NOMO-1 (cell line): ENCODE data around the gene TLR5.
"Not testable (repeated sequence)": the region's sequence is repeated elsewhere in the genome, so short reads cannot be mapped to it uniquely, and the experiment has no call there.

Source experiments
- DNase-seq, 2 experiments: peaks; one replicate each; lab custom pipeline; 2025; ENCODE audit not compliant: unreplicated experiment in 2 of 2; lab: John Stamatoyannopoulos, UW

Gene TLR5, protein sequence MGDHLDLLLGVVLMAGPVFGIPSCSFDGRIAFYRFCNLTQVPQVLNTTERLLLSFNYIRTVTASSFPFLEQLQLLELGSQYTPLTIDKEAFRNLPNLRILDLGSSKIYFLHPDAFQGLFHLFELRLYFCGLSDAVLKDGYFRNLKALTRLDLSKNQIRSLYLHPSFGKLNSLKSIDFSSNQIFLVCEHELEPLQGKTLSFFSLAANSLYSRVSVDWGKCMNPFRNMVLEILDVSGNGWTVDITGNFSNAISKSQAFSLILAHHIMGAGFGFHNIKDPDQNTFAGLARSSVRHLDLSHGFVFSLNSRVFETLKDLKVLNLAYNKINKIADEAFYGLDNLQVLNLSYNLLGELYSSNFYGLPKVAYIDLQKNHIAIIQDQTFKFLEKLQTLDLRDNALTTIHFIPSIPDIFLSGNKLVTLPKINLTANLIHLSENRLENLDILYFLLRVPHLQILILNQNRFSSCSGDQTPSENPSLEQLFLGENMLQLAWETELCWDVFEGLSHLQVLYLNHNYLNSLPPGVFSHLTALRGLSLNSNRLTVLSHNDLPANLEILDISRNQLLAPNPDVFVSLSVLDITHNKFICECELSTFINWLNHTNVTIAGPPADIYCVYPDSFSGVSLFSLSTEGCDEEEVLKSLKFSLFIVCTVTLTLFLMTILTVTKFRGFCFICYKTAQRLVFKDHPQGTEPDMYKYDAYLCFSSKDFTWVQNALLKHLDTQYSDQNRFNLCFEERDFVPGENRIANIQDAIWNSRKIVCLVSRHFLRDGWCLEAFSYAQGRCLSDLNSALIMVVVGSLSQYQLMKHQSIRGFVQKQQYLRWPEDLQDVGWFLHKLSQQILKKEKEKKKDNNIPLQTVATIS

DNA sequence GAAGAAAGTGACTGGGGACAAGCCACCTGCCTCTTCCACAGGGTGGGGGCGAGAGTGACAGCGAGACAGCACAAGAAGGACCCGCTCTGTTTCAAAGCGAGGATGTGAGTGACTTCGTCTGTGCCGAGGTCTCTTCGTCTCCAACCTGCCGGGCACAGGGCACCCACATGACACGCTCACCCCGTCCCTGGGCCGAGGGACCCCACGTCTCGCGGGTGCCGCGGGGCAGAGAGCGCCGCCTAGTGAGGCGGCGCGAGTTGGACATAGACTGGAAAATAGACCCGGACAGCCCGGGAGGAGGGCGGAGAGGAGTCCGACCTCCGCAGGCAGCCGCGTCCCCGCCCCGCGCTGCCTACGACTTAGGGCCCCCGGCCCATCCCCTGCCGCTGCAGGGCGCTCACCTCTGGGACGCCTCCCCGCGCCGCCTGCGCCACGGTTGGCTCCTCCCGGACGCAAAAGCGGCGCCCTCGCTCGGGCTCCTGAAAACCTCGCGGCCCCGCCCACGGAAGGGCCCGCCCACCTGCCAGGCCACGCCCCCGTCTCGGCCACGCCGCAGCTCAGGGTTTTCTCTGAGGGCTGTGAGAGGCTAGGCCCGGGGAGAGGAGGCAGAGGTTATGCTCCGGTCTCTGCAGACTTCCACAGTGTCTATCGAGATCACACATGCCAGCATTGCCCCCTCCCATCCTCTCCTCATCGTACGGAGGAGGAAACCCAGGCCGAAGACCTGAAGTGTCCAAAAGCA is at the start of gene TLR5:
TLR5 (minus strand) TSS at position 454 of the 742 bp plus-strand sequence. CDS start 30,217 bp downstream, outside the sequence.
- peak; percentile 76 to 87 for DNase-seq

- DNase-seq = peak in 1 of 2 experiments; percentile 19
These were observed 47.1 kb upstream of the TLR5 start for GRCh38 chr1:223189903-223190724.

GRCh38 chr1:223189525-223189902 is 46.5 kb upstream of the TLR5 start:
- DNase-seq = no peak

GRCh38 chr1:223188618-223189356 is 45.7 kb upstream of the TLR5 start:
- no peak for DNase-seq

DNA sequence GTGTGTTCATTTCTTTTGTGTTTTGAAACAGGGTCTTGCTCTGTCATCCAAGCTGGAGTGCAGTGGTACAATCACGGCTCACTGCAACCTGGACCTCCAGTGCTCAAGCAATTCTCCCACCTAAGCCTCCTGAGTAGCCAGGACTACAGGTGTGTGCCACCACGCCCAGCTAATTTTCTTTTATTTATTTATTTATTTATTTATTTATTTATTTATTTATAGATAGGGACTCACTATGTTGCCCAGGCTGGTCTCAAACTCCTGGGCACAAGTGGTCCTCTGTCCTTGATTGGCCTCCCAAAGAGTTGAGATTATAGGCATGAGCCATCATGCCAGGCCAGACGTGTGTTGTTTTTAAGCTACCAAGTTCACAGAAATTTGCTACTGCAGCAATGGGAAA is 43.8 kb upstream of the TLR5 start:
- DNase-seq = no peak

GRCh38 chr1:223183268-223183862 is 40.3 kb upstream of the TLR5 start:
- DNase-seq = no peak

DNA sequence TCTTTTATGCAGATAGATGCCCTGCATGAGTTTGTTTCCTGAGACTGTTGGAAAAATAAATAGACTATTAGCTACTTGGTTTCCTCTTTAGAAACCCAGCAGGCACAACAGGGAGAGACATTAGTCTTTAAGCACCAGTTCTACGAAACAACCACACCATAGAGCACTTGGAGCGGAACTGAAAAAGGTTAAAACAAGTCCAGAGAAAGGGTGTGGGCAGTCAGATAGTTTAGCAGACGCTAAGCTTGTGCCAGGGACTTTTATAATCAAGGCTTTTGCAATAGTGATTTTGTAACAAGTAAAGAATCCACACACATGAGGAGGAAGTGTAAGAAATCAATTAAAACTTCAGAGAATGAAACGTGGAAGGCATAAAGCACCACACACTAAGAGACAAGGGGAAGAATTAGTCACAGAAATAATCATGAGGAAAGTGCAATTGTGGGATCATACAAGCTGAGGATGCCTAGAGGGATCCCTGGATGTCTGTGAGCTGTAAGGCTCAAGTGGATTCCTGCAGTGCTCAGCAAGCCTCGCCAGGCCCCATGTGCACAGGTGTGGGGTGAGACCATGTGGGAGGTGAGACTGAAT is 37.8 kb upstream of the TLR5 start:
- peak; percentile 96 to 99 for DNase-seq

GRCh38 chr1:223179786-223180185 is 36.7 kb upstream of the TLR5 start:
- no peak for DNase-seq

DNA sequence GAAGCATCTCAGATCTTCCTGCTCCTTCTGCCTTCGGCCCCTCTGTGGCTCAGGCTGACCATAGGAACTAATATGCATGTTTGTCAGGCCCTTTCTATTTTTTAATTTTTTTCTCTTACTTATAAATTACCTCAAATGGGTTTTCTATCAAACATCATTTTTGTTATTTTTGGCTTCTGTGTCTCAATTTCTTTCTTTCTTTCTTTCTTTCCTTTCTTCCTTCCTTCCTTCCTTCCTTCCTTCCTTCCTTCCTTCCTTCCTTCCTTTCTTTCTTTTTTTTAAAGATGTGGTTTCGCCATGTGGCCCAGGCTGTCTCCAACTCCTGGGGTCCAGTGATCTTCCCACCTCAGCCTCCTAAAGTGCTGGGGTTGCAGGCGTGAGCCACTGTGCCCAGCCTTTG is 36.2 kb upstream of the TLR5 start:
- no peak for DNase-seq

DNA sequence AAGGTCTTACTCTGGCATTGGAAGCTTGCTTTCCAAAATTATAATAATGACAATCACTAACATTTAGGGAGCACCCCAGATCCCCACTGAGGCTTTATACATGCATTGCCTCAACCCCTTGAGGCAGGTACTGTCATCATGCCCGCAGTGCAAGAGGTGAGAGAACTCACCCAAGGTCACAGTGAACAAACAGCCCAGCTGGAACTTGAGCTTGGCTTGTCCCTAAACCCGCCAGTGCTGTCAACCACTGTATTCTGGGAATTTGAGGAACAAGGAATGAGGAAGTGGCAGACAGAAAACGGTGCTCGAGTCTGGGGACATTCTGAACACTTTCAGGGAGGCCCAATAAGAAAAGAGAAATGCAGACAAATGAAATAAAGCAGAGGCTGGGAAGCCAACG is 34.6 kb upstream of the TLR5 start:
- DNase-seq = peak; percentile 36 to 63

DNA sequence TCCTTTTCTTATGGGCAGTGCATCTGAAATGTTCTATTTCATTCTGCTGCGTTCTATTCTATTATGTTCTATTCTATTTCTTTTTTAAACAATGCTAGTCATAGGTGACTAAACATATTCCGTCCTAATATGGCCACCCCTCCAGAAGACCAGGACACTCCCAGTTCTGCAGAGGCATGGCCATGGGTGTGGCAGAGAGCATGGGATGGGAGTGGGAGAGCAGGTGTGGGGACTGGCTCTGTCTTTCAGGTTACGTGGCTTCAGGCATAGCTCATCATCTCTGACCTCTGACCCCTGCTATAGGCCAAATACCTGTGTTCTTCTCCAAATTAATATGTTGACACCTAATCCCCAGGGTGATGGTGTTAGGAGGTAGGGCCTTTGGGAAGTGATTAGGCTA is 33.4 kb upstream of the TLR5 start:
- DNase-seq = no peak

GRCh38 chr1:223175633-223176032 is 32.6 kb upstream of the TLR5 start:
- DNase-seq = peak; percentile 71 to 89

GRCh38 chr1:223175032-223175431 is 32.0 kb upstream of the TLR5 start:
- DNase-seq = no peak

DNA sequence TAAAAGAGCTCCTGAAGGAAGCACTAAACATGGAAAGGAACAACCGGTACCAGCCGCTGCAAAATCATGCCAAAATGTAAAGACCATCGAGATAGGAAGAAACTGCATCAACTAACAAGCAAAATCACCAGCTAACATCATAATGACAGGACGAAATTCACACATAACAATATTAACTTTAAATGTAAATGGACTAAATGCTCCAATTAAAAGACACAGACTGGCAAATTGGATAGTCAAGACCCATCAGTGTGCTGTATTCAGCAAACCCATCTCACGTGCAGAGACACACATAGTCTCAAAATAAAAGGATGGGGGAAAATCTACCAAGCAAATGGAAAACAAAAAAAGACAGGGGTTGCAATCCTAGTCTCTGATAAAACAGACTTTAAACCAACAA is 26.4 kb upstream of the TLR5 start:
- DNase-seq = not testable (repeated sequence)

DNA sequence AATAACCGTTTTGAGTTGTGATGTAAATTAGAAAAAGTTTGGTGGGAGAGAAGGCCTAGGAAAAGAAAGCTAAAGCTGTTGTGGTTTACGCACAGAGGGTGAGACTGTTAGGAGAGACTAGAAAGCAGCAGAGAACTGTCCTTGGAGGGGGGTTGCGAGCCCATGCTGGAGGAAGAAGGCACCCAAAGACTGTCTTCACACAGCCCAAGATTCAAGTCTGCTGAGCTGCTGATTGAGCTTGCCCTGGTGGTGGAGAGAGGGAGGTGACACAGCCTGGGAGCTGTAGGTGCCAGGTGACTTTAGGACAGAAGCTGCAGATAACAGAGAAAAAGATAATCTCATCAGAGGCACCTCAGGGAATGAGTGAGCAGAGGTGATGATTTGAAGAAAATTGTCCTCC is 18.3 kb upstream of the TLR5 start:
- DNase-seq = no peak

DNA sequence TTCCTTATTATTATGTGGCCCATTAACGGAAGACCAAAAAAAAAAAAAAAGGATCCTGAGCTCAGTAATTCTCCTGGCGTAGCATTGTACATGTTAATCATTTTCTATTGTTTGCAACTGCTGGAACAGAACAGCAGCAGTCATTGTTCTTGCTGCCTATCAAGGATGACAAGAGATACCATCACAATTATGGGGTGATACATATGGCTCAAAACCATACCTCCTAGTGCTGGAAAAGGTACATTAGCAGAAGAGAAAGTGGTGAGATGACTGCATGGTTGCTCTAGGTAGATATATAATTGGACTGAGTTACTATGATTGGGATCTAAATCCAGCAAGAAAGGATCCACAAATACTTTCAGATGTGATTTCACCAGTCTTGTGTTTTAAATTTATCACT is 13.3 kb upstream of the TLR5 start:
- no peak for DNase-seq

DNA sequence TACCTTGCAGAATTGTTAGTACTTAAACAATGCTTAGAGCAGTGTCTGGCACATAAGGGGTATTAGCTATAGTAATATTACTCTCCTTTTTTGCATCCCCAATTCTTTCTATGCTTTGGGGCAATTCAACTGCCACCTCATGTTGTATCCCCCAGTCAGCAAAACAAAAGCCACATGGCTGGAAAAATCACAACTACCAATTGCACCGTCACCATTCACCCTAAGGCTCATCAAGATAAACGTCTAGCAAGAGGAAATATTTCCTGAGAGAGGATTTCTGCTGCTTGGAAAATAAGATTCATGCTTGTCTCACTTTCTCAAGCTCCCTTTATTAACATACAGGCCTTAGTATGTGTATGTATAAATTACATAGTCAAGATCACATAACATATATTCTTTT is 12.1 kb upstream of the TLR5 start:
- no peak for DNase-seq

DNA sequence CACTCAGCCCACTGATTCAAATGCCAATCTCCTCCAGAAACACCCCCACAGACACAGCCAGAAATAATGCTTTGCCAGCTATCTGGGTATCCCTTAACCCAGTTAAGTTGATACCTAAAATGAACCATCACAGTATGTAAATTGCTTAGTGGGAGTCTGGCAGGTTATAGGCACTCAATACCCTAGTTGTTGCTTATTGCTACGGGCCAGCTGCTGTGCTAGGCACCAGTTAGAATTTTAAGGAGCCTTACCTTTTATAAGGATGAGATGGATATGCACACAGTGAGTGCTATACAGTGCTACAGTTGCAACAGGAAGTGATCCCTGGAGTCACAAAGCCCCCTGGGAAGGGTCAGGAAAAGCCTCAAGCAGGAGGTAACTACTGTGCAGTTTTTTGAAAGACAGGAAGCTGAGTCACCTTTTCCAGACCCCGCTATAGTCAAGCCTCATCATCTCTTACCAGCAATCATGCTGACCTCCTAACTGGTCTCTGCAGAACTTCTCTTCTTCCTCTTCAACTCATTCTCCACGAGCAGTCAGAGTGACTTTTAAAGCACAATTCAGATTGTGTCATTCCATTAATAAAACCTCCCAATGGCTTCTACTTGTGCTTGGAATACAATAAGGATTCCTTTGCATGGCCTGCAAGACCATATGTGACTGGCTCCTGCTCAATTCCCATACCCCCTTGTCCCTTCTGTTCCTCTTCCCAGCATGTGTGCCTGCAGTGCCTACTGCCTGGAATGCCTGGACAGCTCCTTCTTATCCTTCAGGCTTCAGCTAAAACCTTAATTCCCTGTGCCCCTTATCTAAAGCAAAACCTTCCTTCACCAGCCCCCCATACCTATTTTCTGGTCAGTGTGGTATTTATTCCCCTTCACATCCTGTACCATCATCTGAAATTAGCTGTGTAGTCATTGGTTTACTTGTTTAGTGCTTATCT is 10.4 kb upstream of the TLR5 start:
- DNase-seq = peak; percentile 12 to 51
